HepG2 (cell line): ENCODE data around the gene LRP5. TPM values are rescaled to one million over a fixed set of nuclear protein-coding genes. Genes with fewer than 3 reads are reported as not detected.
A peak's percentile ranks its signal among the peaks of the same experiment; 100 is the strongest.

Source experiments
- ATAC-seq: fragments of 200-7000 bp; cut with Tn5 transposase; 3 replicates; pipeline ENCODE4 v1.9.1; 2020; ENCODE audit warnings: mild to moderate bottlenecking, moderate library complexity
- BruUV-seq: library from RNA; stranded (reverse); fragments of 400-500 nt; replicated peaks from 2 replicates; lab custom pipeline; 2021; lab: Mats Ljungman, UMichigan
- CTCF ChIA-PET: fragments of 300-600 bp; formaldehyde crosslinking; extraction: SDS; loops from one replicate; lab custom pipeline; 2021; ENCODE audit warnings: low total read pairs, inconsistent platforms, low intra/inter-chr PET ratio; lab: Yijun Ruan, JAX
- POLR2A ChIA-PET: fragments of 350-600 bp; sonication (Branson Sonifier 250); formaldehyde crosslinking; loops from one replicate; lab custom pipeline; 2020; ENCODE audit warnings: antibody characterized with exemption, inconsistent platforms; lab: Yijun Ruan, JAX
- DNase-seq: peaks from one replicate; pipeline ENCODE4 v3.0.0-alpha.2; 2015; ENCODE audit warnings: low spot score
- FAIRE-seq: peaks from 3 replicates; lab custom pipeline; 2011; peaks lifted over from hg19 to GRCh38; lab: Jason Lieb, UNC
- H2AFZ ChIP-seq: one replicate; pipeline ENCODE4 v1.6.1; 2011; ENCODE audit warnings: low read length, inconsistent platforms
- H3K27ac ChIP-seq: fragments of 300-600 bp; 3 replicates; pipeline ENCODE4 v1.8.0; 2011; ENCODE audit warnings: mixed run types, mild to moderate bottlenecking, mixed read lengths, low read length, inconsistent platforms; ENCODE audit not compliant: insufficient read depth; ENCODE audit errors: extremely low read length
- H3K27me3 ChIP-seq, 2 experiments: fragments of 200-600 bp in 1 of 2; 2 replicates in 1 of 2; 3 replicates in 1 of 2; pipeline versions ENCODE4 v1.6.0 to v1.8.0; 2011; ENCODE audit warnings: low read length in 2 of 2, mild to moderate bottlenecking in 2 of 2, moderate library complexity in 2 of 2, inconsistent platforms in 1 of 2; ENCODE audit not compliant: insufficient read depth in 2 of 2, control insufficient read depth in 1 of 2
- H3K36me3 ChIP-seq, 2 experiments: fragments of 200-600 bp in 1 of 2; replicated peaks in 1 of 2; 2 replicates in 1 of 2; 3 replicates in 1 of 2; pipeline versions ENCODE4 v1.5.1 to v1.8.0; 2011; ENCODE audit warnings: low read length in 2 of 2, inconsistent platforms in 1 of 2; ENCODE audit not compliant: insufficient read depth in 2 of 2, control insufficient read depth in 1 of 2
- H3K4me1 ChIP-seq: 2 replicates; pipeline ENCODE4 v1.5.1; 2012; ENCODE audit warnings: low read length, inconsistent platforms; ENCODE audit not compliant: insufficient read depth
- H3K4me2 ChIP-seq: 2 replicates; pipeline ENCODE4 v1.6.0; 2011; ENCODE audit warnings: low read depth, low read length, inconsistent platforms
- H3K4me3 ChIP-seq, 3 experiments: fragments of 200-600 bp in 1 of 3; sonication (generic), shearing (Covaris generic) in 1 of 3; replicated peaks in 1 of 3; 2 replicates each; pipeline ENCODE4 v1.5.1; 2011 to 2016; ENCODE audit warnings: low read length in 3 of 3, inconsistent platforms in 2 of 3, low read depth in 2 of 3, mild to moderate bottlenecking in 2 of 3, control low read depth in 1 of 3, mixed read lengths in 1 of 3; ENCODE audit not compliant: insufficient read depth in 1 of 3
- H3K79me2 ChIP-seq: one replicate; pipeline ENCODE4 v1.6.1; 2011; ENCODE audit warnings: low read length, inconsistent platforms; ENCODE audit not compliant: insufficient read depth
- H3K9ac ChIP-seq: 2 replicates; pipeline ENCODE4 v1.6.0; 2011; ENCODE audit warnings: mild to moderate bottlenecking, low read depth, low read length, inconsistent platforms; ENCODE audit not compliant: insufficient read depth
- H3K9me3 ChIP-seq: 2 replicates; pipeline ENCODE4 v1.5.1; 2012; ENCODE audit warnings: mild to moderate bottlenecking, low read length
- H4K20me1 ChIP-seq: 2 replicates; pipeline ENCODE4 v1.6.0; 2011; ENCODE audit warnings: inconsistent platforms, mild to moderate bottlenecking, low read length, moderate library complexity; ENCODE audit not compliant: insufficient read depth
- FOXO1 ChIP-seq: sonication (generic); formaldehyde crosslinking; IDR thresholded peaks from 2 replicates; pipeline ENCODE4 v1.4.0; 2020; ENCODE audit warnings: missing genetic modification reagents
- GABPA ChIP-seq, 2 experiments: IDR thresholded peaks; 2 replicates each; pipeline ENCODE4 v1.6.1; 2011 to 2016; ENCODE audit warnings: low read depth in 2 of 2, low read length in 1 of 2, missing biosample characterization in 1 of 2, missing genetic modification characterization in 1 of 2
- MAZ ChIP-seq, 2 experiments: sonication (generic) in 1 of 2; formaldehyde crosslinking in 1 of 2; IDR thresholded peaks; 2 replicates each; pipeline versions ENCODE4 v1.5.0 to v1.6.1; 2012 to 2020; ENCODE audit warnings: low read depth in 2 of 2, mild to moderate bottlenecking in 2 of 2, borderline replicate concordance in 1 of 2, improper control_type of control experiment in 1 of 2, low read length in 1 of 2, missing genetic modification reagents in 1 of 2, moderate library complexity in 1 of 2
- PHF21A ChIP-seq: sonication (generic); formaldehyde crosslinking; IDR thresholded peaks from 2 replicates; pipeline ENCODE4 v1.5.0; 2020; ENCODE audit warnings: mild to moderate bottlenecking, missing genetic modification reagents
- PHF5A ChIP-seq: IDR thresholded peaks from one replicate; pipeline ENCODE4 v1.6.1; 2018; ENCODE audit warnings: low read depth, missing genetic modification reagents; ENCODE audit not compliant: unreplicated experiment
- SUZ12 ChIP-seq: fragments of 150-350 bp; IDR thresholded peaks from 2 replicates; pipeline ENCODE4 v1.6.1; 2014; ENCODE audit warnings: low read depth, low read length
- TAF15 ChIP-seq: fragments of 200-400 bp; formaldehyde crosslinking; IDR thresholded peaks from one replicate; pipeline ENCODE4 v1.6.1; 2018; ENCODE audit warnings: mild to moderate bottlenecking, low read depth, low read length; ENCODE audit not compliant: poor library complexity, severe bottlenecking
- TBX3 ChIP-seq: fragments of 450-650 bp; IDR thresholded peaks from 2 replicates; pipeline ENCODE4 v1.6.1; 2017; ENCODE audit warnings: antibody characterized with exemption, mild to moderate bottlenecking, inconsistent platforms, borderline replicate concordance
- TCF7L2 ChIP-seq: IDR thresholded peaks from 2 replicates; pipeline ENCODE4 v1.6.1; 2011; ENCODE audit warnings: mild to moderate bottlenecking, low read depth, low read length, moderate library complexity
- ZFP41 ChIP-seq: sonication (generic); formaldehyde crosslinking; IDR thresholded peaks from 2 replicates; pipeline ENCODE4 v1.4.0; 2020; ENCODE audit warnings: mild to moderate bottlenecking, missing genetic modification reagents, borderline replicate concordance
- ZSCAN22 ChIP-seq: sonication (generic); formaldehyde crosslinking; IDR thresholded peaks from 2 replicates; pipeline ENCODE4 v1.4.0; 2020; ENCODE audit warnings: mild to moderate bottlenecking, missing genetic modification reagents
- WGBS: methylation state at CpG from one replicate; pipeline ENCODE4 v1.1.6; 2017; ENCODE audit warnings: low lambda C conversion rate; 5-methylcytosine and 5-hydroxymethylcytosine counted together
- in situ Hi-C: cut with HindIII; loops from 2 replicates; pipeline ENCODE4 v1.10.0; 2017; ENCODE audit warnings: low pct_unique_long_range_greater_than_20kb; ENCODE audit not compliant: extremely low pct_ligation_motif_present
- intact Hi-C: fragments of 100-400 bp; cut with micrococcal nuclease; formaldehyde crosslinking; loops from one replicate; pipeline ENCODE4 v1.10.0; 2022; ENCODE audit not compliant: unreplicated experiment
- polyA plus RNA-seq, 8 experiments: library from polyadenylated mRNA; depleted of rRNA in 3 of 8; stranded (reverse) in 7 of 8; unstranded in 1 of 8; fragments of >200 nt; fragmentation: Illumina TruSeq in 4 of 8; extraction: Trizol in 4 of 8; gene quantifications; 2 replicates each; pipeline versions ENCODE4 v1.2.1 to v1.2.3, GENCODE V29; 2011 to 2016; ENCODE audit warnings: low read depth in 4 of 8, missing spikeins in 1 of 8, mixed read lengths in 1 of 8; ENCODE audit not compliant: insufficient read depth in 1 of 8
- total RNA-seq, 5 experiments: library from RNA; depleted of rRNA; stranded (reverse); fragments of >200 nt; fragmentation: Illumina TruSeq; extraction: Trizol; gene quantifications; 2 replicates each; pipeline ENCODE4 v1.2.3, GENCODE V29; 2016; ENCODE audit warnings: low read depth in 1 of 5
- TF ChIP-seq, protein P1 (sequence below): sonication (generic); formaldehyde crosslinking; IDR thresholded peaks from 2 replicates; pipeline ENCODE4 v1.4.0; 2020; ENCODE audit warnings: missing genetic modification reagents, low read depth, mild to moderate bottlenecking, borderline replicate concordance
- TF ChIP-seq, protein P2 (sequence below): sonication (generic); formaldehyde crosslinking; IDR thresholded peaks from 2 replicates; pipeline ENCODE4 v1.8.0; 2022; ENCODE audit warnings: mild to moderate bottlenecking, missing genetic modification reagents, moderate library complexity

LRP5 gene
- total and polyA plus RNA-seq, 2 of the 13 experiments (the other 11 are each of a cell fraction or from before 2014, with no cell fraction given), result 40.4 to 64.0 TPM

DNA sequence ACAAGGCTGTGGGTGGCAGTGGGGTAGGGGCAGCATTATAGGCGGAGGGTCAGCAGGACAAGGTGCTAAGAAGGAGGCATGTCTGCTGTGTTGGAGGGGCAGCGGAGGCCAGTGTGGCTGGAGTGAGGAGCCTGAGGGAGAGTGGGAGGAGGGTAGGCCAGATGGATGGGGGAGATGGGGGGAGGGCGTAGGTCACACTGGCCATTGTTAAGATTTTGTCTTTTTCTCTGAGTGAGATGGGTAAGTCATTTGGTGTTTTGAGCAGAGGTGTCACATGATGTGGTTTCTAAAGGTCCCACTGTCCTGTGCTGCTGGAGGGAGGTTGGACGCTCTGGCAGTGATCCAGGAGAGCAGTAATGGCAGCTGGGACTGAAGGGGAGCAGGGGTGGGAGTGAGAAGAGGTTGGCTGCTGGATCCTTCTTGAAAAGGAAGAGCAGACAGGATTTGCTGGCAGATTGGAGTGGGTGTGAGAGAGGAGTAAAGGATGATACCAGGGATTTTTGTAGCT, 158.0 kb downstream of the LRP5 start:
- Histone ChIP-seq H2AFZ (no peak overlapping the region), H3K9ac (no peak overlapping the region), H4K20me1 (peaks cover 90% of the 10 kb centered on the region), H3K27ac (no peak overlapping the region), H3K36me3 (peaks cover 3 to 18% of the 10 kb centered on the region in 2 experiments; a peak in 4 of 5 replicates), H3K9me3 (no peaks in the 10 kb centered on the region), H3K4me3 (no peak overlapping the region), H3K27me3 (no peaks in the 10 kb centered on the region), H3K4me1 (peaks cover 53% of the 10 kb centered on the region), H3K4me2 (no peak overlapping the region), H3K79me2 (peaks cover 90% of the 10 kb centered on the region)
- in situ Hi-C loops (no loop called here), intact Hi-C loops (no loop called here)
- CTCF ChIA-PET, result no interaction called here
- WGBS, result 100% methylated on average over 4 of the region's 4 CpGs
- POLR2A ChIA-PET, result no interaction called here
- no TSS peak for BruUV-seq
- ATAC-seq, result no peak
- FAIRE-seq, result no peak
- TF ChIP-seq GABPA (IDR thresholded peaks at IDR 0.05; ENCODE audit: low read depth, low read length) (peak; percentile 9; the same call in 1 of the 2 replicates), GABPA (CRISPR knock-in tag; IDR thresholded peaks at IDR 0.05; ENCODE audit: low read depth) (no peak), TBX3 (no peak), PHF5A (no peak), TAF15 (no peak)
- TF ChIP-seq, all 625 proteins: peak for 1
- no peak for DNase-seq

DNA sequence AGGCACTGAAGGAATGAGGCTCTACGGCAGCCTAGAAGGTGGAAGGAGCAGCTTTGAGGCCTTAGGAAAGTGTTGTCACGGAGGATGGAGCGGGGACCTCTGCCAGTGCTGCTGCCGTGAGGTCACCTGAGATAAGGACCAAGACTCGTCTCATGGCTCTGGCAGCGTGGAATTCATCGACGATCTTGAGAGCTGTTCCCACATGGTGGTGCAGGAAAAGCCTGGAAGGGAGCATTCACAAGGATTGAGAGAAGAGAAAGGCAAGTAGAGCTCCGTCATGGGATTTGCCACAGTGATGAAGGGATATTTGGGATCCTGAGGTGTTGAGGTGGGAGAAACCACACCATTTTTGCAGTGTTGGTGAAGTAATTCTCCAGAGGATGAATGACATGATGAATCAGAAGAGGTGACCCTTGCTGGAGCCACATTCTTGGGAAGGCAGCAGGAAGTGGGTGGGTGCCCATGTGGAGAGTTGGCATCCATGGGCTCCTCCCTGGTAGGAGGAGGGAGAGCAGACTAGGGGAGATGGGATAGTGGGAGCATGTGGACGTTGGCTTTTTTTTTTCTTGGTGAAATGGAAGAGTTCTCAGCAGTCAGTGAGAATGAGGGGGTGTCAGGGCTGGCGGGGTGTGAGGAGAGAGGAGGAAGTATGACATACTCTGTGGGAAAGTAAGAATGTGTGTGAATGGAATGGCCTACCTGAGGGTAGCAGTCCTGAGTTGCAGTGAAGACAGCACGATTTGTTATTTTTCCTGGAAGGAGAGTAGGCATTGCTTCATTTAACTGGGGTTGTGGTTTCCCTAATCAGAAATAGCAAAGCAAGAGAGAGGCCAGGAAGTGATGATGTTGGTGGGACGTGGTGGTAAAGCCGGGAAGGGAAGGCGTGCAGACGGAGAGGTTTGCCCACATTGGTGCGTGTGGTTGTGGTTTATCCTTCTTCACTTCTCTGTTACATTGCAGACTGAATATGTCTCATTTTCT, 159.3 kb downstream of the LRP5 start:
- H3K9ac ChIP-seq, result no peak overlapping the region
- BruUV-seq, result no TSS peak
- 93% methylated on average over 17 of the region's 17 CpGs for WGBS
- no peak for FAIRE-seq
- intact Hi-C loops (no loop called here), in situ Hi-C loops (no loop called here)
- H3K4me2 ChIP-seq, result no peak overlapping the region
- CTCF ChIA-PET, result no interaction called here
- POLR2A ChIA-PET, result no interaction called here
- H3K27me3 ChIP-seq, result no peaks in the 10 kb centered on the region
- H3K36me3 ChIP-seq, result peaks cover 3 to 18% of the 10 kb centered on the region in 2 experiments; a peak in 4 of 5 replicates
- H3K27ac ChIP-seq, result no peak overlapping the region
- peaks cover 51% of the 10 kb centered on the region for H3K4me1 ChIP-seq
- peaks cover 84% of the 10 kb centered on the region for H3K79me2 ChIP-seq
- H4K20me1 ChIP-seq, result peaks cover 81% of the 10 kb centered on the region
- no peak for ATAC-seq
- no peak overlapping the region for H2AFZ ChIP-seq
- no peak overlapping the region for H3K4me3 ChIP-seq
- no peak for DNase-seq
- H3K9me3 ChIP-seq, result no peaks in the 10 kb centered on the region
- no peak for TF ChIP-seq MAZ (IDR thresholded peaks at IDR 0.05; ENCODE audit: borderline replicate concordance, low read depth, low read length)
- TF ChIP-seq MAZ (CRISPR knock-in tag; IDR thresholded peaks at IDR 0.05; ENCODE audit: low read depth), result no peak
- no peak for TF ChIP-seq PHF21A (CRISPR knock-in tag)
- TF ChIP-seq, protein P1, sequence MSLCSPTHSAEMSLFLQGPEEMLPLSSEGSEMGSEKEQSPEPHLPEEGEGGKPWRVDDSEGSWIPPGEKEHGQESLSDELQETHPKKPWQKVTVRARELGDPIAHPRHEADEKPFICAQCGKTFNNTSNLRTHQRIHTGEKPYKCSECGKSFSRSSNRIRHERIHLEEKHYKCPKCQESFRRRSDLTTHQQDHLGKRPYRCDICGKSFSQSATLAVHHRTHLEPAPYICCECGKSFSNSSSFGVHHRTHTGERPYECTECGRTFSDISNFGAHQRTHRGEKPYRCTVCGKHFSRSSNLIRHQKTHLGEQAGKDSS, result no peak
- TF ChIP-seq ZSCAN22 (CRISPR knock-in tag), result no peak
- no peak for TF ChIP-seq TCF7L2
- TF ChIP-seq FOXO1 (CRISPR knock-in tag), result no peak
- no peak for TF ChIP-seq ZFP41
- TF ChIP-seq, protein P2, sequence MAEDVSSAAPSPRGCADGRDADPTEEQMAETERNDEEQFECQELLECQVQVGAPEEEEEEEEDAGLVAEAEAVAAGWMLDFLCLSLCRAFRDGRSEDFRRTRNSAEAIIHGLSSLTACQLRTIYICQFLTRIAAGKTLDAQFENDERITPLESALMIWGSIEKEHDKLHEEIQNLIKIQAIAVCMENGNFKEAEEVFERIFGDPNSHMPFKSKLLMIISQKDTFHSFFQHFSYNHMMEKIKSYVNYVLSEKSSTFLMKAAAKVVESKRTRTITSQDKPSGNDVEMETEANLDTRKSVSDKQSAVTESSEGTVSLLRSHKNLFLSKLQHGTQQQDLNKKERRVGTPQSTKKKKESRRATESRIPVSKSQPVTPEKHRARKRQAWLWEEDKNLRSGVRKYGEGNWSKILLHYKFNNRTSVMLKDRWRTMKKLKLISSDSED (CRISPR knock-in tag), result no peak
- TF ChIP-seq SUZ12, result no peak
